GM19463 (cell line): ENCODE results near the gene CACUL1.
"Not testable (repeated sequence)": the region's sequence is repeated elsewhere in the genome, so short reads cannot be mapped to it uniquely, and the experiment has no call there.

Source experiments
- ATAC-seq: cut with Tn5 transposase; IDR thresholded peaks from one replicate; pipeline ENCODE4 v1.9.1; 2021; ENCODE audit warnings: mild to moderate bottlenecking, moderate library complexity; ENCODE audit not compliant: unreplicated experiment

The CACUL1 gene

GRCh38 chr10:118754556-118755423 lies at the start of gene CACUL1:
Gene CACUL1 (minus strand): TSS chr10:118754970. CDS start chr10:118754762, 208 bp downstream.
- peak; percentile 89 for ATAC-seq

GRCh38 chr10:118804262-118804773 lies 49.5 kb upstream of the CACUL1 start:
- no peak for ATAC-seq

GRCh38 chr10:118802126-118802793 lies 47.5 kb upstream of the CACUL1 start:
- no peak for ATAC-seq

GRCh38 chr10:118800920-118801319 lies 46.1 kb upstream of the CACUL1 start:
- ATAC-seq, result no peak

GRCh38 chr10:118799777-118800176 lies 45.0 kb upstream of the CACUL1 start:
- no peak for ATAC-seq

GRCh38 chr10:118798231-118798662 lies 43.5 kb upstream of the CACUL1 start:
- ATAC-seq, result no peak

- not testable (repeated sequence) for ATAC-seq
Observed at GRCh38 chr10:118794971-118795370, 40.2 kb upstream of the CACUL1 start.

GRCh38 chr10:118793545-118793944 lies 38.8 kb upstream of the CACUL1 start:
- no peak for ATAC-seq

- no peak for ATAC-seq
Observed at GRCh38 chr10:118792526-118792925, 37.8 kb upstream of the CACUL1 start.

- no peak for ATAC-seq
Observed at GRCh38 chr10:118790058-118790457, 35.3 kb upstream of the CACUL1 start.

GRCh38 chr10:118785551-118785950 lies 30.8 kb upstream of the CACUL1 start:
- ATAC-seq, result no peak

- no peak for ATAC-seq
Observed at GRCh38 chr10:118783776-118784545, 29.2 kb upstream of the CACUL1 start.

GRCh38 chr10:118782916-118783465 lies 28.2 kb upstream of the CACUL1 start:
- not testable (repeated sequence) for ATAC-seq

- no peak for ATAC-seq
Observed at GRCh38 chr10:118781541-118781940, 26.8 kb upstream of the CACUL1 start.

GRCh38 chr10:118778727-118779126 lies 24.0 kb upstream of the CACUL1 start:
- no peak for ATAC-seq

- ATAC-seq, result no peak
Observed at GRCh38 chr10:118776960-118777359, 22.2 kb upstream of the CACUL1 start.

- ATAC-seq, result no peak
Observed at GRCh38 chr10:118776033-118776432, 21.3 kb upstream of the CACUL1 start.

GRCh38 chr10:118775478-118775877 lies 20.7 kb upstream of the CACUL1 start:
- no peak for ATAC-seq

- ATAC-seq, result no peak
Observed at GRCh38 chr10:118773041-118773440, 18.3 kb upstream of the CACUL1 start.

GRCh38 chr10:118771976-118772375 lies 17.2 kb upstream of the CACUL1 start:
- no peak for ATAC-seq
